ENCODE data around the gene MMEL1.
A peak's percentile ranks its signal among the peaks of the same experiment; 100 is the strongest.
"Not testable (repeated sequence)": the region's sequence is repeated elsewhere in the genome, so short reads cannot be mapped to it uniquely, and the experiment has no call there.

MMEL1 gene

DNA sequence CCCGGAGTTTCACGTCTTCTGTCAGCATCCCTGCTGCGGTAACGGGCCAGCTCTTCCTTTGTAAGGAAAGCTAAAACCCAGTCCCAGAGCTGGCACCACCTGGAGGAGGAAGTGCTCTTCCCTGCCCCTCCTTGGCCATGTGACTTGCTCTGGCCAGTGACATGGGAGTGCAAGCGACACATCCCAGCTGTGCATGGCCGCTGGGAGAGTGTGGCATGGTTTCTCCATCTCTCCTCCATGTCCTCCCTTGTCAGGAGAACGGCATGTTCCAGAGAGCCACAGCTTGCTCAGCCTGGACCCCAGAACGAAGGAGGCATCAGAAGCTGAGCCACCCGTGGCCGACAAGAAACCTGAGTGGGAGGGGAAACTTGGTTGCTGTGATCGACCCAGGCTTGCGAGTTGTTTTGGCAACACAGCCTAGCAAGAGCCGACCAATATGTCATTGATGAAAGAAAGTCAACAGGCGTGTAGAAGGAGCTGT is 48.9 kb downstream of the MMEL1 start:
- DNase-seq (ENCODE audit: low spot score): no peak
- TF ChIP-seq, protein P1, sequence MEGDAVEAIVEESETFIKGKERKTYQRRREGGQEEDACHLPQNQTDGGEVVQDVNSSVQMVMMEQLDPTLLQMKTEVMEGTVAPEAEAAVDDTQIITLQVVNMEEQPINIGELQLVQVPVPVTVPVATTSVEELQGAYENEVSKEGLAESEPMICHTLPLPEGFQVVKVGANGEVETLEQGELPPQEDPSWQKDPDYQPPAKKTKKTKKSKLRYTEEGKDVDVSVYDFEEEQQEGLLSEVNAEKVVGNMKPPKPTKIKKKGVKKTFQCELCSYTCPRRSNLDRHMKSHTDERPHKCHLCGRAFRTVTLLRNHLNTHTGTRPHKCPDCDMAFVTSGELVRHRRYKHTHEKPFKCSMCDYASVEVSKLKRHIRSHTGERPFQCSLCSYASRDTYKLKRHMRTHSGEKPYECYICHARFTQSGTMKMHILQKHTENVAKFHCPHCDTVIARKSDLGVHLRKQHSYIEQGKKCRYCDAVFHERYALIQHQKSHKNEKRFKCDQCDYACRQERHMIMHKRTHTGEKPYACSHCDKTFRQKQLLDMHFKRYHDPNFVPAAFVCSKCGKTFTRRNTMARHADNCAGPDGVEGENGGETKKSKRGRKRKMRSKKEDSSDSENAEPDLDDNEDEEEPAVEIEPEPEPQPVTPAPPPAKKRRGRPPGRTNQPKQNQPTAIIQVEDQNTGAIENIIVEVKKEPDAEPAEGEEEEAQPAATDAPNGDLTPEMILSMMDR (conservative IDR thresholded peaks at IDR 0.05; ENCODE audit: low read depth): no peak
- ChIA-PET CTCF (interaction anchor here (1.0 kb wide), 1 partner anchor 21 kb away, joined by 3 read pairs; no protein-coding TSS in a partner anchor), POLR2A (ENCODE audit: low non-redundant PET) (no interaction called here)
- H3K27ac ChIP-seq: 0 out of 2 replicates have a peak overlapping the region, but pooled peaks have one; percentile 19

DNA sequence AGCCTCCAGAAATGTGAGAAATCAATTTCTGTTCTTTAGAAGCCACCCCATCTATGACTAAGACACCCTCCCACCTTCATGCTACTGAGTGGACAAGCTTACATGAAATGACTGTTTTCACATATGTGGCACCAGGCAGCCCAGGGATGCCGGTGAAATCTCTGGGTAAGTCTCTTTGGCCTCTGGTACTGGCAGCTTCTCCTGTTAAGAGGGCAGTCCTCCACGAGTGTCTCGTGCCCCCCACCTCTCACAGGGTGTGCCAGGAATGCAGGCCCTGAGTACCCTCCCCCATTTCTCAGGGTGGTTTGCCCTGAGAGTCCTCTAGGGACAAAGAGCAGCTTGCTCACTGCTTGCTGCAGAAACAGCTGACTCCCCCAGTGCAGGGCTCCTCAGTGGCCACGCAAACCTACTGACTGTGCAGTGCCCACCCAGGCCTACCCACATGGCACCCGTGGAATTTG is 49.5 kb downstream of the MMEL1 start:
- ChIA-PET POLR2A (ENCODE audit: low non-redundant PET) (no interaction called here), CTCF (interaction anchor here (1.0 kb wide), 1 partner anchor 20 kb away, joined by 3 read pairs; no protein-coding TSS in a partner anchor)
- no peak overlapping the region for H3K27ac ChIP-seq
- TF ChIP-seq, protein P1 (conservative IDR thresholded peaks at IDR 0.05; ENCODE audit: low read depth): no peak
- DNase-seq (ENCODE audit: low spot score): no peak

DNA sequence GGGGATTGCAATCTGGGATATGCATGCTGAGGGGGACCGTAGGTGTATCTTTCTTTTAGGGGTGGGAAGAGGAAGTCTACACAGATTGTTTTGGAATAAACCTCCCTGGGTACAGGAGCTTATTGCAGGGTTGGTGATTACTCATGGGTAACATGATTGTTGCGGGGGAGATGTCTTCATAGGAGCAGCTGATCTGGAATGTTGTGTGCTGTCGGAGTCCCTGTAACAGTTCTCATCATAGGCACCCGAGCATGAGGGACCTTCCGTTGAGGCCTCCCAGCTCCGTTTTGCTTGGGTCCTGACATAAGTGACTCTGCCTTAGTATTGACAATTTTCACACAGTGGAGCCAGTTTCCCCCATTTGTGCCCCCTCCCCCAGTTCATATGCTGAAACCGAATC is 50.4 kb downstream of the MMEL1 start:
- CTCF ChIA-PET: no interaction called here
- TF ChIP-seq, protein P1 (conservative IDR thresholded peaks at IDR 0.05; ENCODE audit: low read depth): no peak
- H3K27ac ChIP-seq: no peak overlapping the region
- POLR2A ChIA-PET (ENCODE audit: low non-redundant PET): interaction anchor here (0.5 kb wide), 1 partner anchor 350 kb away, joined by 3 read pairs; no protein-coding TSS in a partner anchor
- no peak for DNase-seq (ENCODE audit: low spot score)

DNA sequence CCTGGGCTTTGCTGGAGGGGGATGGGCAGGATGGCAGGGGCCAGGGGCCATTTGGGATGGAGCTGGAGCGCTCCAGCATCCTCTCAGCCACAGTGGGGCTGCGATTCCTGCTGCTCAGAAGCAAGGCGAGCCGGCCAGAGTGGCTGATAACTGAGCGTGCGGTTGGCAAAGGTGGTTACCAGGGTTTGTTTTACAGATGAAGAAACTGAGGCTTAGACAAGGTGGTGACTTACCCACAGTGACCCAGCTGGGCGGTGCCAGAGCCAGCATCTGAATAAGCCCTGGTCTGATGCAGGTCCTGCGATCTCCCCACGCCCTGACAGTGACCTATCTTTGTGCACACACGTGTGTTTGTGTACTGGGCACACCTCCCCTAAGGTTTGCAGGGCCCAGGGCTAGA is 52.1 kb downstream of the MMEL1 start:
- H3K27ac ChIP-seq: no peak overlapping the region
- DNase-seq (ENCODE audit: low spot score): no peak
- ChIA-PET POLR2A (ENCODE audit: low non-redundant PET) (no interaction called here), CTCF (no interaction called here)
- TF ChIP-seq, protein P1 (conservative IDR thresholded peaks at IDR 0.05; ENCODE audit: low read depth): no peak

DNA sequence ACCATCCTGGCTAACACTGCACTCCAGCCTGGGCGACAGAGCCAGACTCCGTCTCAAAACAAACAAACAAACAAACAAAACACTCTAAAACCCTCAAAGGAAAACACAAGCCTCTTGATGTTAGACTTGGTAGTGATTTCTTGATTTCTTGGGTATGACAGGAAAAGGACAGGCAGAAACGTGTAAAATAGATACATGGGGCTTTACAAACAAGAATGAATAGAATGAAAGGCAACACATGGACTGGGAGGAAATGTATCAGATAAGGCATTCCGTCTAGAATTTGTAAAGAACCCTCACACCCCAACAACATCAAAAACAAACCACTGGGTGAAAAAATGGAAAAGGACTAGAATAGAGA is 54.1 kb downstream of the MMEL1 start:
- ChIA-PET POLR2A (ENCODE audit: low non-redundant PET) (no interaction called here), CTCF (no interaction called here)
- H3K27ac ChIP-seq: no peak overlapping the region
- no peak for DNase-seq (ENCODE audit: low spot score)
- TF ChIP-seq, protein P1 (conservative IDR thresholded peaks at IDR 0.05; ENCODE audit: low read depth): no peak

DNA sequence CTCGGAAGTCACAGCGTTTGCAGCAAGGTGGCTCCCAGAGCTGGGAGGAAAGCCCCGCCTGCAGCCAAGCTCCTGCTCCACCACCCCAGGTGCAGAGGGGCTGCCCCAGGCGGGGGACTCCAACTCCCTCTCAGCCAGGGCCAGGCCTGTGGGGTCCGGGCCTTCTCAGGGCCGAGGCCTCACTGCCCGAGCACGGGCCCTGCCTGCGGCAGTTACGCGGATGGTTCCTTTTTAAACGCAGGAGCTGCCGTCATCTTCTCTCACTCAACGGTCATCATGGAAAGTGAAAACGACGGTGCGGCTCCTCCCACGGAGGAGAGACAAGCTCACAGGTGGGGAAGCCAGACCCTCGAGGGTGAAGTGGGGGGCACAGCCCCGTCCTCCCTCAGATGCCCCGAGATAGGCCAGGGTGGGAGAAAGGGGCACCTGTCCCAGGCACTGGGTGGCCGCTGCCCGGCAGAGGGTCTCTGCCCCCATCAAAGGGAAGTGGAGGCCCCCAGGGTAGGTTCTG is 55.2 kb downstream of the MMEL1 start:
- CTCF ChIA-PET: interaction anchor here (0.6 kb wide), 1 partner anchor 128 kb away, joined by 3 read pairs; no protein-coding TSS in a partner anchor

DNA sequence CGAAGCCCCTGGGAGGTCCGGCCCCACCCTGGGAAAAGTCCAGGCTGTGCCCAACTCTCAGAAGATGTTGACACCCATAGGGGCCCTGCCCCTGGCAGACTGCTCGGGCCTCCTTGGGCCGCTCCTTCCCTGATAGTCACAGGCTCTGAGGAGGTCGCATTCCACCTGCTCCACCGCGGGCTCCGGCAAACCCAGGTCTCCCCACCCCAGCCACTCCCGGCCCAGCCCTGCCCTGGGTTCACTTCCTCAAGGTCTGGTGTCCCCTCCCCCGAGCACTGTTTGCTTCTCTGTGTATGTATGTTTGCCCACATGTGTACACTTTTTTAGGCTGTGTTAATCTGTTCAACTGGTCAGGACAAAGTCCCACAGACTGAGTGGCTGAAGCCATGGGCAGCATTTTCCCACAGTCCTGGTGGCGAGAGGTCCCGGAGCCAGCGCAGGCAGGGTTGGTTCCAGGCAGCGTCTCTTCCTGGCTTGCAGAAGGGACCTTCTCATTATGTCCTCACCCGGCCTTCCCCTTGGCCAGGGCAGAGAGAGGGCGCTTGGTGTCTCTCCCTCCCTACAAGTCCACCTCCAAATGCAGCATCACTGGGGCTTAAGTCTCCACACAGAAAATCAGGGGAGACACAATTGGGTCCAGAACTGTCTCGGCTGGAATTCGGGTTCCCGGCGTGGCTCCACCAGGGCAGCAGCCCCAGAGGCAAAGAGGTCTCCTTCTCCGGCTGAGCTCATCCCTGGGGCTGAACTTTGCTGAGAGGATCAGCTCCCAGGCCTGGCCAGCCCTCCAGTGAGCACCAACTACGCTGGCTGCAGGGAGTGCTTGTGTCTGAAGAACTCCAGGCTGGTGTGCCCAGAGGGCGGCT is 56.8 kb downstream of the MMEL1 start:
- TF ChIP-seq, protein P1 (conservative IDR thresholded peaks at IDR 0.05; ENCODE audit: low read depth): no peak
- DNase-seq (ENCODE audit: low spot score): no peak
- POLR2A ChIA-PET (ENCODE audit: low non-redundant PET): no interaction called here
- no peak overlapping the region for H3K27ac ChIP-seq
- CTCF ChIA-PET: no interaction called here

More for the DNA sequence above, 55.2 kb downstream of the MMEL1 start:
- DNase-seq (ENCODE audit: low spot score); POLR2A ChIA-PET (ENCODE audit: low non-redundant PET); H3K27ac ChIP-seq: not testable (repeated sequence)
